ENCODE data around the gene GPR4. TPM values are rescaled to one million over a fixed set of nuclear protein-coding genes. Genes with fewer than 3 reads are reported as not detected.

The GPR4 gene
- total RNA-seq, 1 experiment from 2014 or later, result 0.07 TPM

GRCh38 chr19:45636275-45636674, 34.3 kb upstream of the GPR4 start:
- no peaks in the 10 kb centered on the region for H4K20me1 ChIP-seq (ENCODE audit: control insufficient read depth, insufficient read depth, insufficient read length)
- H2BK120ac ChIP-seq (ENCODE audit: low read depth, low read length, poor library complexity, severe bottlenecking), result no peak overlapping the region
- no peak overlapping the region for H4K8ac ChIP-seq (replicated peaks; ENCODE audit: insufficient read length, low read depth, low read length)
- H2AFZ ChIP-seq (ENCODE audit: low read length), result no peak overlapping the region
- no peaks in the 10 kb centered on the region for H3K79me1 ChIP-seq (ENCODE audit: insufficient read depth, low read depth, low read length, poor library complexity, severe bottlenecking)
- no peak overlapping the region for H2BK15ac ChIP-seq (ENCODE audit: low read depth, low read length)
- no peak overlapping the region for H3K14ac ChIP-seq (ENCODE audit: insufficient read depth, low read length)
- Mint-ChIP-seq H3K4me3 (no peak overlapping the region), H3K4me1 (peaks cover 24 to 35% of the 10 kb centered on the region in 2 experiments), H3K27me3 (ENCODE audit: low read depth) (no peaks in the 10 kb centered on the region), H3K36me3 (ENCODE audit: insufficient read depth in 1 of 3, low read depth in 3 of 3) (no peaks in the 10 kb centered on the region; a peak in 1 of 7 replicates), H3K27ac (no peak overlapping the region), H3K9me3 (no peaks in the 10 kb centered on the region)
- H3T11ph ChIP-seq (ENCODE audit: low read length), result no peak overlapping the region
- H3K23me2 ChIP-seq (ENCODE audit: insufficient read length, low read depth, low read length, poor library complexity, severe bottlenecking), result peaks cover 8% of the 10 kb centered on the region
- no peaks in the 10 kb centered on the region; the same call in 1 of the 2 replicates for H3K4me1 ChIP-seq (ENCODE audit: insufficient read depth, low read length)
- WGBS (ENCODE audit: extremely low coverage, insufficient read length, low lambda C conversion rate), result no CpG with 5 or more reads among the region's 1 CpG
- no peak overlapping the region for H3K9ac ChIP-seq (ENCODE audit: extremely low read depth, insufficient read length, low read length)
- H2AK5ac ChIP-seq (ENCODE audit: insufficient read length, low read length), result no peak overlapping the region
- no peak overlapping the region for H3K18ac ChIP-seq (ENCODE audit: insufficient read length, low read depth, low read length)
- TF ChIP-seq, protein P1, sequence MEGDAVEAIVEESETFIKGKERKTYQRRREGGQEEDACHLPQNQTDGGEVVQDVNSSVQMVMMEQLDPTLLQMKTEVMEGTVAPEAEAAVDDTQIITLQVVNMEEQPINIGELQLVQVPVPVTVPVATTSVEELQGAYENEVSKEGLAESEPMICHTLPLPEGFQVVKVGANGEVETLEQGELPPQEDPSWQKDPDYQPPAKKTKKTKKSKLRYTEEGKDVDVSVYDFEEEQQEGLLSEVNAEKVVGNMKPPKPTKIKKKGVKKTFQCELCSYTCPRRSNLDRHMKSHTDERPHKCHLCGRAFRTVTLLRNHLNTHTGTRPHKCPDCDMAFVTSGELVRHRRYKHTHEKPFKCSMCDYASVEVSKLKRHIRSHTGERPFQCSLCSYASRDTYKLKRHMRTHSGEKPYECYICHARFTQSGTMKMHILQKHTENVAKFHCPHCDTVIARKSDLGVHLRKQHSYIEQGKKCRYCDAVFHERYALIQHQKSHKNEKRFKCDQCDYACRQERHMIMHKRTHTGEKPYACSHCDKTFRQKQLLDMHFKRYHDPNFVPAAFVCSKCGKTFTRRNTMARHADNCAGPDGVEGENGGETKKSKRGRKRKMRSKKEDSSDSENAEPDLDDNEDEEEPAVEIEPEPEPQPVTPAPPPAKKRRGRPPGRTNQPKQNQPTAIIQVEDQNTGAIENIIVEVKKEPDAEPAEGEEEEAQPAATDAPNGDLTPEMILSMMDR (conservative IDR thresholded peaks at IDR 0.05), result no peak
- H3K27ac ChIP-seq (ENCODE audit: insufficient read length, low read depth, low read length), result no peak overlapping the region
- no peak overlapping the region for H2BK20ac ChIP-seq (ENCODE audit: low read depth, low read length, poor library complexity, severe bottlenecking)
- H2BK12ac ChIP-seq (ENCODE audit: insufficient read length, low read depth, low read length), result no peak overlapping the region
- DNase-seq, result no peak
- no peak overlapping the region for H4K91ac ChIP-seq (ENCODE audit: insufficient read length, low read depth, low read length)
- no peaks in the 10 kb centered on the region for H3K9me3 ChIP-seq (ENCODE audit: control insufficient read depth, low read depth, low read length)
- H3K56ac ChIP-seq (ENCODE audit: insufficient read length, low read depth, low read length), result no peak overlapping the region
- no peak overlapping the region for H3K23ac ChIP-seq (ENCODE audit: insufficient read length, low read depth, low read length)
- H3K27me3 ChIP-seq (ENCODE audit: insufficient read depth, low read length), result no peaks in the 10 kb centered on the region
- no peaks in the 10 kb centered on the region for H3K79me2 ChIP-seq (ENCODE audit: insufficient read depth, low read length)
- H4K5ac ChIP-seq (ENCODE audit: insufficient read length, low read depth, low read length), result no peak overlapping the region
- no peak overlapping the region for H3K4ac ChIP-seq (ENCODE audit: low read depth, low read length)
- H3K4me2 ChIP-seq (ENCODE audit: insufficient read depth, insufficient read length, low read length), result no peak overlapping the region
- no peak overlapping the region for H2BK5ac ChIP-seq (ENCODE audit: insufficient read length, low read length)
